Esophagus squamous epithelium (tissue), 5 donors: ENCODE measurements around the gene ATP5IF1. TPM values are rescaled to one million over a fixed set of nuclear protein-coding genes. Genes with fewer than 3 reads are reported as not detected.

Experiments used
- DNase-seq: peaks from one replicate; lab custom pipeline; 2025; lab: John Stamatoyannopoulos, UW
- H3K27ac ChIP-seq, 4 donors: fragments of 200-600 bp; sonication (generic); one replicate each; pipeline ENCODE4 v1.5.1; 2016 to 2019; ENCODE audit warnings: mild to moderate bottlenecking in 1 of 4
- H3K27me3 ChIP-seq, 4 donors: fragments of 200-600 bp; sonication (generic); 1 replicate in 3 of 4; 2 replicates in 1 of 4; pipeline versions ENCODE4 v1.5.1 to v1.6.0; 2017 to 2021; ENCODE audit warnings: antibody characterized with exemption in 1 of 4
- H3K36me3 ChIP-seq, 3 donors: fragments of 200-600 bp; sonication (generic); one replicate each; pipeline ENCODE4 v1.5.1; 2016 to 2019
- H3K4me1 ChIP-seq, 3 donors: fragments of 200-600 bp; sonication (generic); one replicate each; pipeline ENCODE4 v1.5.1; 2017 to 2019
- H3K4me3 ChIP-seq, 4 donors: fragments of 200-600 bp; sonication (generic); 1 replicate in 3 of 4; 2 replicates in 1 of 4; pipeline ENCODE4 v1.5.1; 2016 to 2019; ENCODE audit warnings: mild to moderate bottlenecking in 2 of 4, moderate library complexity in 1 of 4
- H3K9me3 ChIP-seq, 3 donors: fragments of 200-600 bp; sonication (generic); one replicate each; pipeline ENCODE4 v1.5.1; 2016 to 2019
- POLR2A ChIP-seq, 4 donors: fragments of 450-650 bp; IDR thresholded peaks; one replicate each; pipeline ENCODE4 v1.6.1; 2017; ENCODE audit warnings: antibody characterized with exemption in 4 of 4, mild to moderate bottlenecking in 4 of 4, moderate library complexity in 3 of 4
- WGBS, 2 donors: methylation state at CpG; one replicate each; pipeline ENCODE4 v1.1.5; 2018; 5-methylcytosine and 5-hydroxymethylcytosine counted together
- intact Hi-C: fragments of 100-400 bp; cut with DNase I; formaldehyde crosslinking; loops from one replicate; pipeline ENCODE4 v1.15.0; 2022
- total RNA-seq, 4 donors: library from RNA; depleted of rRNA; stranded (reverse); fragments of >200 nt; gene quantifications; one replicate each; pipeline ENCODE4 v1.1.0, GENCODE V29; 2016
- TF ChIP-seq, protein P1 (sequence below), 6 experiments: fragments of 450-650 bp in 4 of 6; fragments of 200-600 bp in 2 of 6; sonication (generic) in 2 of 6; IDR thresholded peaks; one replicate each; pipeline ENCODE4 v1.5.1; 2016 to 2019; ENCODE audit warnings: antibody characterized with exemption in 6 of 6, mild to moderate bottlenecking in 4 of 6, moderate library complexity in 4 of 6
- donor health status: DM: yes; HTN: yes; CAD: no.

Gene ATP5IF1
- total RNA-seq: 100 to 1,000 TPM; 142 to 284 (median 180) TPM

DNA sequence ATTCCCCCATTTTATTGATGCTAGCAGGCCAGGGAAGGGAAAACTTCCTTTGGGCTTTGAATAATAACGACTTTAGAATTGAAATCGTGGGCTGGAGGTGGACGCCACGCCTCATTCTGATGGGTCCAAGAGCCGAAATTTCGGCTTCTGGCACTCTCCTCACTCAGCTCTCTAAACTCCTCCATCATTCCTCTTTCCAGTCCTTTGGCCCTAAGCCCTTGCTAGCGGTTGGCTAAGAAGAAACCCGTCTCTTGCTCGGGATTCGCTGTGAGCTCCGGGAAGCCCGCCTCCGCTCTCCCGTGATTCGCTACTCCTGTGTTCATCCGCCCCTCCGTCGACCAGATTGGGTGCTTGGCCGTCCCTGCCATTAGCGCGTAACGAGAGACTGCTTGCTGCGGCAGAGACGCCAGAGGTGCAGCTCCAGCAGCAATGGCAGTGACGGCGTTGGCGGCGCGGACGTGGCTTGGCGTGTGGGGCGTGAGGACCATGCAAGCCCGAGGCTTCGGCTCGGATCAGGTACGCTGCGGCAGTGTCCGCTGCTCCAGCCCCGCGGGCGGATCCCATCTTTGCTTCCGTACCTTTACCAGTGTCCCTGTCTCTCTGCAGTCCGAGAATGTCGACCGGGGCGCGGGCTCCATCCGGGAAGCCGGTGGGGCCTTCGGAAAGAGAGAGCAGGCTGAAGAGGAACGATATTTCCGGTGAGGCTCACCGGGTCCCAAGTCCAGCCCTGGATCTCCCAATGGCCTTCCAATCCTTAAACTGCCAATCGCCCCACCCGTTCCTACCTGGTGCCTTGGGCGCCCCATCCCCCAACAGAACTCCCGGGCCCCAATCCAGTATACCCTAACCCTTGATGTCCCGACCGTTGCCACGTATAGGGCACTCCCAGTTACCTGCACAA, at the start of gene ATP5IF1:
ATP5IF1 (plus strand) TSS at position 370 of the 901 bp plus-strand sequence; CDS start at position 430, 60 bp downstream.
- peak within 1 kb of the TSS; percentile 86 to 97 (median 92) for H3K4me3 ChIP-seq
- no peaks in the 10 kb centered on the region for H3K27me3 ChIP-seq
- peak; percentile 88 for DNase-seq
- H3K36me3 ChIP-seq: peaks cover 0 to 20% (median 0%) of the 10 kb centered on the region in 3 donors
- TF ChIP-seq POLR2A (IDR thresholded peaks at IDR 0.05): peak in 3 of 4 donors; percentile 60 to 94 (median 91)
- TF ChIP-seq, protein P1, sequence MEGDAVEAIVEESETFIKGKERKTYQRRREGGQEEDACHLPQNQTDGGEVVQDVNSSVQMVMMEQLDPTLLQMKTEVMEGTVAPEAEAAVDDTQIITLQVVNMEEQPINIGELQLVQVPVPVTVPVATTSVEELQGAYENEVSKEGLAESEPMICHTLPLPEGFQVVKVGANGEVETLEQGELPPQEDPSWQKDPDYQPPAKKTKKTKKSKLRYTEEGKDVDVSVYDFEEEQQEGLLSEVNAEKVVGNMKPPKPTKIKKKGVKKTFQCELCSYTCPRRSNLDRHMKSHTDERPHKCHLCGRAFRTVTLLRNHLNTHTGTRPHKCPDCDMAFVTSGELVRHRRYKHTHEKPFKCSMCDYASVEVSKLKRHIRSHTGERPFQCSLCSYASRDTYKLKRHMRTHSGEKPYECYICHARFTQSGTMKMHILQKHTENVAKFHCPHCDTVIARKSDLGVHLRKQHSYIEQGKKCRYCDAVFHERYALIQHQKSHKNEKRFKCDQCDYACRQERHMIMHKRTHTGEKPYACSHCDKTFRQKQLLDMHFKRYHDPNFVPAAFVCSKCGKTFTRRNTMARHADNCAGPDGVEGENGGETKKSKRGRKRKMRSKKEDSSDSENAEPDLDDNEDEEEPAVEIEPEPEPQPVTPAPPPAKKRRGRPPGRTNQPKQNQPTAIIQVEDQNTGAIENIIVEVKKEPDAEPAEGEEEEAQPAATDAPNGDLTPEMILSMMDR (IDR thresholded peaks at IDR 0.05): no peak
- H3K9me3 ChIP-seq: no peaks in the 10 kb centered on the region
- H3K4me1 ChIP-seq: peaks cover 27 to 58% (median 31%) of the 10 kb centered on the region in 3 donors
- H3K27ac ChIP-seq: peak within 1 kb of the TSS; percentile 90 to 95 (median 92)
- 1 to 3% methylated on average over 13 to 24 of the region's 60 CpGs for WGBS, 2 donors
- intact Hi-C loops: no loop called here

DNA sequence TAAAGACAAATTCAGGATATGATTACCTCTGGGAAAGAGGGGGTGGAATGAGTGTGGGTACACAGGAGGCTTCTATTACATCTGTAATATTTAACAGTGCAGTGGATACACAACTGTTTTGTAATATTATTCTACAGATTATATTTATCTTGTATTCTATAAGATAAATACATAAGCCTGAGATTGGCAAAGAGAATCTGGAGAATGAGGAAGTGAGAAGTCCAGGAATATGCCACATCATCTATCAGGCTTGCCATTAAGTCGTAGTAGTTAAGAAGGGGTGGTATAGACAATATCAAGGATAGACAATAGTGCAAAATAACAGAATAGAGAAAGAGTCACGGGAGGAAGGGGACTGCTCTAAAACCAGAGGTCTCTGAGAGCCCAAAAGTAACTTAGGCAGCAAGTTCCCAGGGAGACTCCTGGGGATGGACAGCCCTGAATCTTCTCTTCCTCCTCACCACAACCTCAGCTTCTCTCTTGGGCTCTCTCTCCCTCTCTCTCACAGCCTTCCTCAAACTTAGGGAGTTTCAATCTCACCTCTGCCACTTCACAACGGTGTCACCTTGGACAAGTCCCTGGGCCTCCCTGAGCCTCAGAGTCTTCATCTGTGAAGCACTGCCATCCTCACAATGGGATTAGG, 45.5 kb upstream of the ATP5IF1 start:
- Histone ChIP-seq H3K27ac (peak overlapping the region in 2 of 4 donors; percentile 8 to 46), H3K27me3 (no peaks in the 10 kb centered on the region), H3K36me3 (no peaks in the 10 kb centered on the region), H3K9me3 (no peaks in the 10 kb centered on the region), H3K4me3 (peak overlapping the region in 1 of 4 donors; percentile 1), H3K4me1 (peaks cover 9 to 48% (median 16%) of the 10 kb centered on the region in 3 donors)
- TF ChIP-seq POLR2A (IDR thresholded peaks at IDR 0.05): no peak
- TF ChIP-seq, protein P1 (IDR thresholded peaks at IDR 0.05): no peak
- intact Hi-C loops: no loop called here
- 37 to 50% methylated on average over 3 of the region's 3 CpGs for WGBS, 2 donors
- DNase-seq: no peak

DNA sequence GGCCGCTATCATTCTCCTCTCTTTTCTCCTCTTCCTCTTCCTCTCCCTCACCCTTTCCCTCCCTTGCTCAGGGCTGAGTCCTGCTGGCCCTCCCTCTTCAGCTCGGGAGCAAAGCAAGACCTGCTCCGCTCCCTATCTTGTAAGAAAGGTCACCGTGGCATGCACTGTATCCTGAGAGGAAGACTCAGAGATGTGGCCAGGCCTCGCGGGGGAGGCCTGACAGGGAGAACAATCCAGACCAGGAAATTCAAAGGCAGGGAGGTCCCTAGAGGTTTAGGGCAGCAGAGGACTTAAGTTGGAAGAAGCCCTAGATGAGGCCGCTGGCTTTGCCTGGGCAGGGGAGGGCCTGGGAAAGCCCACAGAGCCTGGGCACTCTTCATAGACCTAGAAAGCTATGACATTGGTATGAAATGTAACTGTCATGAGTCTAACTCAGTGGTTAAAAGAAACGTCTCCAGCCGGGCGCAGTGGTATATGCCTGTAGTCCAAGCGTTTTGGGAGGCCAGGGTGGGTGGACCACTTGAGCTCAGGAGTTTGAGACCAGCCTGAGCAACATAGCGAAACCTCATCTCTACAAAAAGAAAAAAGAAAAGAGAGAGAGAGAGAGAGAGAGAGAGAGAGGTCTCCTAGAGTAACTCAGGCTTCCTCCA, 44.8 kb upstream of the ATP5IF1 start:
- no peak for DNase-seq
- peaks cover 9 to 51% (median 16%) of the 10 kb centered on the region in 3 donors for H3K4me1 ChIP-seq
- peak overlapping the region in 1 of 4 donors; percentile 1 for H3K4me3 ChIP-seq
- H3K9me3 ChIP-seq: no peaks in the 10 kb centered on the region
- intact Hi-C loops: no loop called here
- H3K27me3 ChIP-seq: no peaks in the 10 kb centered on the region
- H3K27ac ChIP-seq: peak overlapping the region in 2 of 4 donors; percentile 8 to 46
- TF ChIP-seq POLR2A (IDR thresholded peaks at IDR 0.05): no peak
- TF ChIP-seq, protein P1 (IDR thresholded peaks at IDR 0.05): no peak
- 68 to 77% methylated on average over 8 to 9 of the region's 12 CpGs for WGBS, 2 donors
- no peaks in the 10 kb centered on the region for H3K36me3 ChIP-seq

DNA sequence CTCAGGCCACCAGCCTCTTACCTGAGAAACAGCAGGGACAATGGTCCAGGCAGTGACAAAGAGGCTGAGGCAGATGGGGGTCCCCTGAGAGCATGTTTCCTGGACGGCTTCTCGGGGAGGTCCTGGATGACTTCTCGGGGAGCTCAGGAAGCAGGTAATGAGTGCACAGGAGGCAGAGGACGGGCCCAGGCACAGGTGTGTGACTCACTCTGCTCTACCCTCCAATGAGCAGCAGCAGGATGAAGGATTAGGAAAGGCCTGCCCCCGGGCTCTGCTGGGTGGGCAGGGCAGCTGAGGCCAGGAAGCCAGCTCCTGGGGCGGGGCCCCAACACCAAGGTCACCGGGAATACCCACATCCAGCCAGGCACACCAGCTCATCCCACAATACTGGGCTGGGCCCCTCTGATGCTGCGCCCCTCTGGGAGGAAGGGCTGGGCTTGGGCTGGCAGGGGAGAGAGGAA, 42.2 kb upstream of the ATP5IF1 start:
- 43% methylated on average over 4 of the region's 8 CpGs; no CpG with 5 or more reads in 1 of the 2 donors for WGBS, 2 donors
- Histone ChIP-seq H3K27me3 (no peaks in the 10 kb centered on the region), H3K9me3 (no peaks in the 10 kb centered on the region), H3K4me3 (peak overlapping the region; percentile 20 to 59 (median 33)), H3K36me3 (peaks cover 0 to 13% (median under 1%) of the 10 kb centered on the region in 3 donors), H3K4me1 (peaks cover 22 to 72% (median 23%) of the 10 kb centered on the region in 3 donors), H3K27ac (peak overlapping the region; percentile 51 to 73 (median 66))
- DNase-seq: no peak
- peak in 2 of 4 donors; percentile 28 to 36 for TF ChIP-seq POLR2A (IDR thresholded peaks at IDR 0.05)
- TF ChIP-seq, protein P1 (IDR thresholded peaks at IDR 0.05): no peak
- intact Hi-C loops: no loop called here
